T-helper 22 cell (primary cell): ENCODE measurements around the gene ADAMTS14.

Source experiments
- DNase-seq: peaks from one replicate; pipeline ENCODE4 v3.0.0-alpha.2; 2020; ENCODE audit warnings: low read depth

The ADAMTS14 gene

GRCh38 chr10:70692043-70692603 is 19.8 kb downstream of the ADAMTS14 start:
- no peak for DNase-seq

DNA sequence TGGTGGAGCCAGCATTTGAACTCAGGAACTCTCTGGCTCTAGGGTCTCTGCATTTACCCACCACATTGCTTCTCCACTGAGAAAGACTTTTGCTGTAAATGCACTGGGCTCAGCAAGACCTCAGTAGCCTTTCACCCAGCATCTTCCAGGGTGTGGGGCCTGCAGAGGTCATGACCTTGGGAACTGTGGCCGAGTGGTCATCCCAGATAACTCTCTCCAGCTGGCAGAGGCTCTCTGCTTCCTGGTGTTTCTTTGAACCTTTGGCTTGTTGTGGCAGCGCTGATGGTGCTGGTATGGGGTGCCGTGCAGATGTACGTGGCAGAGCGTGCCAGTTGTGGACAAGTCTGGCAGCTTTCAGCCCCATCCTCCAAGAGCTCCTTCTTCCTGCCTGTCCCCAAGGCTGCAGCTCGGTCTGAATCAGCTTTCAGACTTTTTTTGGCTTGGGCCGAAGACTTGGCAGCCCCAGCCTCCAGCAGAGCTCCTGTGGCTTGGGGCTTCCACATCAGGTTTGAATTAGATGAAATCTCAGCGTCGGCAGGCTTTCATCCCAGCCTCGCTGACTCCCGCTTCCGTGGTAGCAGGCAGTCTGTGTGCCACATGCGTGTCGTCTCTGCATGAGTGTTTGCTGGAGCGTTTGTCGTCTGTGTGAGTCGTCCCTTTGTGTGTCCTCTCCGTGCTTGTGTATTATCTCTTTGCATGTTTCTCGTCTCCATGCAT is 21.5 kb downstream of the ADAMTS14 start:
- no peak for DNase-seq

DNA sequence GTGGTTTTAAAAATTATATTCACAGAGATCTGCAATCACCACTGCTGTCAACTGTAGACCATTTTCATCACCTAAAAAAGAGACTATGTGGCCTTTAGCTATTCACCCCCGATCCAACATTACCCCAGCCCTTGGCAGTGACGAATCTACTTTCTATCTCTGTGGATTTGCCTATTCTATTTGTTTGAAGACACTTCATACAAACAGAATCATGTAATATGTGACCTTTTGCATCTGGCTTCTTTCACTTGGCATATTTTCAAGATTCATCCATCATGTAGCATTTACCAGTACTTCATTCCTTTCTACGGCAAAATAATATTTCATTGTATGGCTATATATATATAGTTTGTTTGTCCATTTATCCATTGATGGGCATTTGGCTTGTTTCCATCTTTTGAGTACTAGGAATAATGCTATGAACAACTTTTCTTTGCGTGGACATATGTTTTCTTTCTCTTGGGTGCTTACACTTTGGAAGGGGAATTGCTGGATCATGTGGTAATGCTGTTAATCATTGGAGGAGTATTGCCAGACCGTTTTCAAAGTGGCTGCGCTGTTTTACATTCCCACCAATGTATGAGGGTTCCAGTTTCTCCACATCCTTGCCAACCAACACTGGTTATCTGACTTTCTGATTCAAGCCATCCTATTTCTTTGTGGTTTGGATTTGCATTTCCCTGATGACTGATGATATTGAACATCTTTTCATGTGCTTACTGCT is 22.3 kb downstream of the ADAMTS14 start:
- no peak for DNase-seq

DNA sequence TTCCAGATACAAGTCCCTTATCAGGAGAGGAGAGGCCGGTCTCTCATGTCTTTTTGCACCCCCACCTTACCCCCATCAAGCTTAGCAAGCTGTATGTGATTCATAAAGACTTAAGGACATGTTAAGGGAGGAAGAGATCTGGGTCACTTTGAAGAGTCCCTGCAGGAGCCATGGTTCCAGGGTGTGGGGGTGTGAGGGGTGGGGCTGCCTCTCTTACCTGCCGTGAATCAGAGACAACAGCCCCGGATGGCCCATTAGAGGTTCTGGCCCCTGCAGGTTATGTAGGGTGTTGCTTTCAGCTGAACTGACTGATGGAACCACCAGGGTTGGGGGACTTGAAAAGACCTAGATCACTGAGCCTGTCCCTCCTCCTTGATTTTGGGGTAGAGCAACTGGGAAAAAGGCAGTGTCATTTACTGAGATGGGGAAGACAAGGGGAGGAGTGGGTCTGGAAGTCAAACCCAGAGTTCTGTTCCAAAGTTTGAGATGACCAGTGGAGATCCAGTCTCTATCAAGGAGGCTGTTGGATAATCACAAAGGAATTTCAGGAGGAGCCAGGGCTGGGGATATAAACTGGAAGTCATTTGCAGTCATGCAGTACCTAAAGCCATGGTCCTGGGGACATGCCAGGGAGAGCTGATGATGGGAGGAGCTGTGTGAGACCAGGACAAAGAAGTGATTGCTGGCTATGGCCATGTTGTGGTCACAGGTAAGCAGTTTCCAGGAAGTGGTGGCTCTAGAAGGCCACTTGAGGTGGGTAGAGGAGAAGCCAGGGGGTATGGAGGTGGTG is 23.1 kb downstream of the ADAMTS14 start:
- DNase-seq = no peak

DNA sequence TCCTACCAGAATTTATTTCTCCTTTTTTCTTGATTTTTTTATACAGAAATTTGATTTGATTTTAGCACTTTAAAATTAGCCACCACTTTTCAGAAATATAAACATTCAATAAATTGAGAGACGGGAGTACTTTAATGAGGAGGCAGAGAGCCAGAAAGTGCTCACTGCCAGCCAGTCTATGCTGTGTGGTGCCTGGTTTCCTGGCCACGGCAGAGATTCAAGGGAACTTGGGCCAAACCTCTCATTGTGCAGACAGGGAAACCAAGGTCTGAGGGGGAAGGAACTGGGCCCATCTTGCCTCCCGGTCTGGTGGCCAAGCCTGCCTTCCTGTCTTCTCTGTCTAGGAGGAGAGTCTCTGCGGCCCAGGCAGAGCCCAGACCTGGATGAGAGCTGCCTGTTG is 25.9 kb downstream of the ADAMTS14 start:
- DNase-seq = no peak

GRCh38 chr10:70699063-70699658 is 26.9 kb downstream of the ADAMTS14 start:
- no peak for DNase-seq

DNA sequence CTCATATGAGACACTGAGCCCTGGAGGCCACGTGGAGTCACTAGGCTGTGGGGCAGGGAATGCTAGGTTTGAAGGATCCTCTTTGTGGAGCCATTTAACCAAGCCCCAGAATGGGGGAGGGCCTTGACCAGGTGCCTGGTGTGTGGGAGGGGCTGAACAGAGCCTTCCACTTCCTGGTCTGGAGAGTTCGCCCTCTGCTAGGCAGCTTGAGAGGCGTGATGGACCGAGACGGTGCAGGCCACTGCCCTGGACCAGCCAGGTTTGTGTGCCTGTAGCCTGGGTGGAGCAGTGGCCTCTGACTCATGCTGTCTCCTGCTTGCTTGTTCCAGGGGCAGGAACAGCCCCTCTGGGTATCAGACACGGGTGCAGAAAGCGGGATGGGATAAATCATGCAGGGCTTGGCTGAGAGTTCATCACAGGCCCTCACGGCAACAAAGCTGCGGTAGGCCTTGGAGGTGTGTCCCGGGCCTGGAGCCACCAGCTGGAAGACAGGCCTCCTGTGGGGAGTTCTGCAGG is 27.4 kb downstream of the ADAMTS14 start:
- no peak for DNase-seq

- no peak for DNase-seq
Measured at GRCh38 chr10:70702190-70702763, 30.0 kb downstream of the ADAMTS14 start.

GRCh38 chr10:70704211-70704610 is 31.9 kb downstream of the ADAMTS14 start:
- DNase-seq = no peak

- no peak for DNase-seq
Measured at GRCh38 chr10:70705121-70705861, 33.0 kb downstream of the ADAMTS14 start.

- no peak for DNase-seq
Measured at GRCh38 chr10:70711177-70711576, 38.9 kb downstream of the ADAMTS14 start.

- no peak for DNase-seq
Measured at GRCh38 chr10:70711911-70712310, 39.6 kb downstream of the ADAMTS14 start.

- DNase-seq = no peak
Measured at GRCh38 chr10:70714245-70714644, 41.9 kb downstream of the ADAMTS14 start.

GRCh38 chr10:70714951-70715350 is 42.6 kb downstream of the ADAMTS14 start:
- no peak for DNase-seq

DNA sequence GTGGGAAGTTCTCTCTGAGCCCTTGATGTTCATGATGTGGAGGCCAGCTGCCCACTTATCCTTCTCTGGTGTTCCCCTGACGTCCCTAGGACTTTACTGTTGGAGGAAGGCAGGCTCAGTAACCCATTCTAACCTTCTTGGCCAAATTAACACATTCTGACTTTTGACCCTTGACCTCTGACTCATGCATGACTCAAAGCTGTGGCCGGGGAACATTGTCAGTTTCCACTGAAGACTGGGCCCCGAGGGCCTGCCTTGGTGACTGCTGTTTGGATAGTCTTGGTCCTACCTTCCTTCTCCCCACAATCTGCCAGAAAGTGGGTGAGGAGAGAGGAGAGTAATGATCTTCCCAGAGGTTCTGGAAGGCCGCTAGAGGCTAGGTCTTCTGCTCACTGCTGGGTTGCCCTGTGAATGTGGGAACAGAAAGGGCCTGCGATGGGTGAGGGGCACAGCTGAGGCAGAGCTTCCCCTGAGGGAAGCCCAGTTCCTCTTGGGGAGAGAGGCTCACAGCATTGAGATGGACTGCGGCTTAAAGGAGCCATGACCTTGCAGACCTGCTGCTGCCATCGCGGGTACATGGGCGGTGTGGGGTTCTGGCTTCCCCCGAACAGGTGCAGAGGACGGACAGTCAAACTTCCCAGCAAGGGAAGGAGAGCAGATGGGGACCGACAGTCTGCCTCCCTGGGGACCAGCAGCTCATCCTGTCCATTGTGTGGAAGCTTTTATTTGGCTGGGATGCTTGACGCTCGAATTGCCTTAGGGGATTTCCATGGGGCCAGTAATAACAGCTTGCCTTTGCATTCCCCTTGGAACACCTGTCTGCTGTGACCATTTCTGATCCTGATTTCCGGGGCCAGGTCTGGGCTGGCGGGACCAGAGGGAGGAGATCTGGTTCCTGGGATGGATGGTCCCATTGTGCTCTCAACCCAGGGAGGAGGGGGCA is 43.8 kb downstream of the ADAMTS14 start:
- no peak for DNase-seq

DNA sequence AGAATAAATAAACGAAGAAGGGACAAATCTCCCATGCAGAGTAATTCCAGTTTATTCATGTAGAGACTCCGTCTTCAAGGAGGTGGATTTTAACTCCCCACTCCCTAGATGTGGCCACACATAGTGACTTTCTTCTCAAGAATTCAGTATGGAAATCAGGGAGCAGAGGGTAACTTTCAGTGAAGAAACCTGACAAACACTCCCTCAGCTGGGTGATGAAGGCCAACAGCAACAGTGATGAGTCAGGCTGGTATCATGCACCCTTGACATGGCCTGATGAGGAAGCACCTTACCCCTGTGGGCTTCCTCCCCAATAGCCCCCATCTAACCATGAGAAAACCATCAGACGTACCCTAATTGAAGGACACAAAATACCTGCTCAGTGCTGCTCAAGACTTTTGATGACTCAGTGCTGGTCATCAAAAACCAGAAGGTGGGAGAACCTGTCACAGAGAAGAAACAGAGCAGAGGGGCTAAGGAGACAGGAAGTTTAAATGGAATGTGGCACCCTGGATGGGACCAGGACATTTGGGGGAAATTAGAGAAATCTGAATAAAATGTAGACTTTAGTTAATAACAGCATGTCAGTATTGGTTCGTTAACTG is 50.6 kb downstream of the ADAMTS14 start:
- DNase-seq = no peak

DNA sequence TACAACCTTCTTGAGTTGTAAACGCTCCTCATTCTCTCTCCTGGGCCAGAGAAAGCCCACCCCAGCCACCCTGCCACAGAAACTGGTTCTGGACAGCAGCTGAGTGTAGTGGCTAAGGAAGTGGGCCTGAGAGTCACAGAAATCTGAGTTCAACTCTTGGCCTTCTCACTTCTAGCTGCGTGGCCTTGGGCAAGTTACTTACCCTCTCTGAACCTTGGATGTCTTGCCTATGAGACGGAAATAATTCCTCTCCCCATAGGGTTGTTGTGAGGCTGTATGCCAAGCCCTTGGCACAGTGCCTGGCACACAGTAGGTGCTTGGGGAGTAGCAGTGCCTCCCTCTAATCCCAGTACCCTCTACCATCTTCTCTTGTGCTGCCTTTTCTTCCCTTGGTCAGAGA is 51.5 kb downstream of the ADAMTS14 start:
- no peak for DNase-seq

DNA sequence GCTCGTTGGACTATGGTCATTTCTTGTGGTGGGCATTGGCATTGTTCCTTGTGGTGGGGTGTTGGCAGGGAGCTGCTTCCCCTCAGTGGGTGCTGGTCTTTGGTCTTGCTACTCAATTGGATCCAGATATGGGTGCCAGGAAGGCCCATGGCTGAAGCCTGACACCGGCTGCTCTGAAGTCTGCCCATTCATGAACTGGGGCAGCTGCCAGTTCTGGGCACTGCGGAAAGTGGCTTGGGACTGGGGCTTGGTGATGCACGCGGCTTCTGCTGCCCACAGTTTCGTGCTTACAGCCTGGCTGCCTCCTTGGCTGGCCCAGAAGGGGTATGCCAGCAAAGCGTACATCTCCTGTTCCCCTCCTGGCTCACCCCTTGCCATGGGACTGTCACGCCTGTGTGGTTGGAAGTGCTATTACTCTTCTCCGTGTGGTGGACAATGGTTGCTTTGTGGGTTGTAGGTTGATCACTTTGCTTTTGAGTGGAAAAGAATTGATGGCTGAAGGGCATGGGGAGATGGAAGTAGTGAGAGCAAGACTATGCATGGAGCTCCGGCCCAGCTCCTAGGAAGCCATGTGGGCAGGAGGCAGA is 54.7 kb downstream of the ADAMTS14 start:
- no peak for DNase-seq

- DNase-seq = no peak
Measured at GRCh38 chr10:70728328-70728727, 56.0 kb downstream of the ADAMTS14 start.
